Testis (tissue), 2 donors: Measurements from ENCODE around the gene PLB1.

Experiments used
- POLR2A ChIP-seq: fragments of 450-650 bp; IDR thresholded peaks from one replicate; pipeline ENCODE4 v1.6.1; 2017; ENCODE audit warnings: antibody characterized with exemption, mild to moderate bottlenecking, moderate library complexity
- TF ChIP-seq, protein P1 (sequence below), 3 experiments: fragments of 450-650 bp in 2 of 3; fragments of 200-600 bp in 1 of 3; sonication (generic) in 1 of 3; IDR thresholded peaks; one replicate each; pipeline ENCODE4 v1.5.1; 2016 to 2019; ENCODE audit warnings: antibody characterized with exemption in 3 of 3, mild to moderate bottlenecking in 2 of 3, moderate library complexity in 1 of 3

DNA sequence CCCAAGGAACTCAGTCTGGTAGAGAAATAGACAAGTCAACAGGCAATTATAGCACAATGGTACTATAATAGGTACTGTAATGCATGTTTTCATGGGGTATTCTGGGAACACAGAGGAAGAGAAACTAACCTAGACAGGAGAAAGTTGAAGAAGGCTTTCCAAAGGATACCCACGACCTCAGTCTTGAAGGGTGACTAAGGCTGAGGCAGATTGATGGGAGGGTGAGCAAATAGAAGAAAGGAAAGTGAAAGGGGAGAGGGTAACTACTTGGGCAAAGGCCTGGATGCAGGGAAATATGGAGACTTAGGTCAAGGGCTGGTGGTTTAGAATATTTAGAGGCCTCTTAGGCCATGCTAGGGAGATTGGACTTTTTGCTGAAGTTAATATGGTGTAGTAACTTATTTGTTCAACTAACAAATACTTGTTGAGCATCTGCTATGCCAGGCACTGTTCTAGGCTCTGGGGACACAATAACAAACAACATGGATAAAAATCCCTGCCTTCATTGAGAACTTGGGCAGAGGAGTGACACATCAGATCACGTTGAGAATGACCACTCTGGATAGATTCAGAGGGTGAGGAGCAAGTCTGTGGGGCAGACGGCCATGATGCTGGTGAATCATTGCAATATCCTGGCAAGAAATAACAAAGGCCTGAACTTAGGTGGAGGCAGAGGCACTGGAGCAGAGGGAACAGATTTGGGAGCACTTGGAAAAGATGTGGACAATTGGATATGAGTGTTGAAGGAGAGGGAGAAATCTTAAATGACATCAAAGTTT is 56.4 kb downstream of the PLB1 start:
- TF ChIP-seq, protein P1, sequence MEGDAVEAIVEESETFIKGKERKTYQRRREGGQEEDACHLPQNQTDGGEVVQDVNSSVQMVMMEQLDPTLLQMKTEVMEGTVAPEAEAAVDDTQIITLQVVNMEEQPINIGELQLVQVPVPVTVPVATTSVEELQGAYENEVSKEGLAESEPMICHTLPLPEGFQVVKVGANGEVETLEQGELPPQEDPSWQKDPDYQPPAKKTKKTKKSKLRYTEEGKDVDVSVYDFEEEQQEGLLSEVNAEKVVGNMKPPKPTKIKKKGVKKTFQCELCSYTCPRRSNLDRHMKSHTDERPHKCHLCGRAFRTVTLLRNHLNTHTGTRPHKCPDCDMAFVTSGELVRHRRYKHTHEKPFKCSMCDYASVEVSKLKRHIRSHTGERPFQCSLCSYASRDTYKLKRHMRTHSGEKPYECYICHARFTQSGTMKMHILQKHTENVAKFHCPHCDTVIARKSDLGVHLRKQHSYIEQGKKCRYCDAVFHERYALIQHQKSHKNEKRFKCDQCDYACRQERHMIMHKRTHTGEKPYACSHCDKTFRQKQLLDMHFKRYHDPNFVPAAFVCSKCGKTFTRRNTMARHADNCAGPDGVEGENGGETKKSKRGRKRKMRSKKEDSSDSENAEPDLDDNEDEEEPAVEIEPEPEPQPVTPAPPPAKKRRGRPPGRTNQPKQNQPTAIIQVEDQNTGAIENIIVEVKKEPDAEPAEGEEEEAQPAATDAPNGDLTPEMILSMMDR (IDR thresholded peaks at IDR 0.05), result no peak
- TF ChIP-seq POLR2A, result no peak
